HG02981 (cell line): ENCODE data around the gene HSD11B1L.

Experiments used
- ATAC-seq: cut with Tn5 transposase; IDR thresholded peaks from one replicate; pipeline ENCODE4 v1.9.1; 2021; ENCODE audit warnings: mild to moderate bottlenecking, moderate library complexity; ENCODE audit not compliant: unreplicated experiment

The HSD11B1L gene

DNA sequence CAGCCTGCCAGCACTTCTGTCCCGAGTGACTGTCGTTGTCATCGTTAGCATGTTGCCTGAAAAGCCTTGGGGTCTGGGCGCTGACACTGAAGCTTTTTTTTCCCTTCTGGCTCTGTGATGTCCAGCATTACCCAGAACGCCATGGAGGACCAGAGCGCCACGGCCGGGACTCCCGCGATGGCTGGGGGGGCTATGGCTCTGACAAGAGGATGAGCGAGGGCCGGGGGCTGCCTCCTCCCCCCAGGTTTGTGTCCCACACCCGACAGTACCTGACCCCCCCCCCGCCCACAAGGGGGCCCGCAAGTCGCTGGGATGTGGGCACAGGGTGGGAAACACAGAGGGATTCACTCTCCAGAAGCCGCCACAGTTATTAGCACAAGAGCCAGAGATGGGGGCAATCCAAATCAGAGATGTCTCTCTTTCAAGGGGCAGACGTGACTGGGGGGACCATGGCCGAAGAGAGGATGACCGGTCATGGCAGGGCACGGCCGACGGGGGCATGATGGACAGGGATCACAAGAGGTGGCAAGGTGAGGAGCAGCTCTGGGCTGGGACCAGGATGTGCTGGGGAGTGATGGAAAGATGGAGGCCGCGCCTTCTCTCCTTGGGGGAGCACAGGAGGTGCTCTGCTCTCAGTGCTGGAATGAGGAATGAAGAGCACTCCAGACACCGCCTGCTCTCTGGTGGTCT, 13.8 kb upstream of the HSD11B1L start:
- ATAC-seq, result no peak

DNA sequence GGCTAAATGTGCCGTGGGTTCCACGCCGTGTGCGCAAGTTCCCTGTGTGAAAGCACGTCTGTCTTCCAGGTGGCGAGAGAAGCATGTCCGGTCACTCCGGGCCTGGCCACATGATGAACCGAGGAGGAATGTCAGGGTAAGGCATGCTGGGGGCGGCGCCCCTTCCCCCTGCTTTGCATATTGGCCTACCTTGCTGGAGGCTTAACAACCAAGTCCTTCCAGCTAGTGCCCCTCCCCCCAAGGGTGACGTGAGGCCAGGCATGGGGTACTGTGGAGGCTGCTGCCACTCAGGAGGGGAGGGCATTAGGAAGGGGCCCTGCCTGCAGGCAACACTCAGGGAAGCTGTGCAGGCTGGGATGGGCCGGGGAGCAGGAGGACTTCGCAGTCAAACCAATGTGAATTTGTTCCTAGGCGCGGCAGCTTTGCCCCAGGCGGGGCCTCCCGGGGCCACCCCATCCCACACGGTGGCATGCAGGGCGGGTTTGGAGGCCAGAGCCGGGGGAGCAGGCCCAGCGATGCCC, 13.0 kb upstream of the HSD11B1L start:
- ATAC-seq, result no peak

- no peak for ATAC-seq
These were observed 11.6 kb upstream of the HSD11B1L start for GRCh38 chr19:5669212-5669611.

DNA sequence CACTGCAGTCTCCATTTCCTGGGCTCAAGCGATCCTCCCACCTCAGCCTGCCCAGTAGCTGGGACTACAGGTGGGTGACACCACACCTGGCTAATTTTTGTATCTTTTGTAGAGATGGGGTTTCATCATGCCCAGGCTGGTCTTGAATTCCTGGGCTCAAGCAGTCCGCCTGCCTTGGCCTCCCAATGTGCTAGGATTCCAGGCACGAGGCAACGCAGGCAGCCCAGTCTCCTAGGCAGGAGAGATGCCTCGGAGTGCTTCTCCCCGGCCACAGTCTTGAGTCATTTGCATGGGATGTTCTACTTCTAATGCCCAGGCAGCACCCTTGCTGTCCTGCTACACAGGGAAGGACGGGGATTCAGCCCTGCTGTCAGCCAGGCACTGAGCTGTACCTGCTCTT, 9.2 kb upstream of the HSD11B1L start:
- ATAC-seq, result no peak

DNA sequence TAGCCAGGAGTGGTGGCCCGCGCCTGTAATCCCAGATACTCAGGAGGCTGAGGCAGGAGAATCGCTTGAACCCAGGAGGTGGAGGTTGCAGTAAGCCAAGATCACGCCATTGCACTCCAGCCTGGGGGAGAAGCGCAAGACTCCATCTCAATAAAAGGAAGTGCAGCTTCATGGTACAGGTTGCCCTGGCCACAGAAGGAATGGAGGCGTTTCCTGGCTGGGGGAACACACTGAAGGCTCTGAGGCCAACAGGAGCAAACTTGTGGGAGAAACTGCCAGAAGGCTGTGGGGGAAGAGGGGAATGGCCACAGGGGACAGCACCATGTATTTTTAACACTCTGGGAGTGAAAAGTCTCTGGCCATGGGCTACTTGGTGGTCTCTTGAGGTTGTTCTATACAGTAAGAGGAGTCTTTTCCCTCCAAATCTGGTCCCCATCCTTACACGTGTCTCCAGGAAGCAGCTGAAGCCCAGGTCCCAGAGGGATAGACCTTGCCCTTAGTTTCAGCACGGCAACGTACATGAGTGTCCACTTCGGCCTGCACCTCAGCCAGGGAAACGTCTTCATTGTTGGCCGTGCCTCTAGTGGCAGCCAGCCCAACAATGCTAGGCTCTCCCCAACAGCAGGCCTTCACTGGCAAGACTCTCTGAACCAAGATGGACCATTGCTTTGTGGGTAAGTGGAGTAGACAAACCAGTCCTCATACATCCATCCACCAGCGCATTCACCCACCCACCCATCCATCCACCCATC, 7.9 kb upstream of the HSD11B1L start:
- ATAC-seq, result no peak

GRCh38 chr19:5673752-5674151, 7.1 kb upstream of the HSD11B1L start:
- no peak for ATAC-seq

DNA sequence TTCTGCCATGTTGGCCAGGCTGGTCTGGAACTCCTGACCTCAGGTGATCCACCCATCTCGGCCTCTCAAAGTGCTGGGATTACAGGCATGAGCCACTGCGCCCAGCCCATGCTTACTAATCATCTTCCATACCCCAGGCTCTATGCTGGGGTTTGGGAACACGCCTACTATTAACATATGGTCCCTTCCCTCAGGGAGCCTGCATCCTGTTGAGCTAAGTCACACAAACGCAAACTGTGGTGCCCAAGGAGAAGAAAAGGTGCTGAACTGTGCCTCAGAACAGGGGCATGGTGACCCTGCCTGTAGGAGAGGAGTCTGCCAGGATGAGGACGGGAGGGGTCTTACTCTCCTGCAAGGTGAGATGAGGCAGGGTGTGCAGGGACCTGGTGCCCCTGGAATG, 6.1 kb upstream of the HSD11B1L start:
- no peak for ATAC-seq

DNA sequence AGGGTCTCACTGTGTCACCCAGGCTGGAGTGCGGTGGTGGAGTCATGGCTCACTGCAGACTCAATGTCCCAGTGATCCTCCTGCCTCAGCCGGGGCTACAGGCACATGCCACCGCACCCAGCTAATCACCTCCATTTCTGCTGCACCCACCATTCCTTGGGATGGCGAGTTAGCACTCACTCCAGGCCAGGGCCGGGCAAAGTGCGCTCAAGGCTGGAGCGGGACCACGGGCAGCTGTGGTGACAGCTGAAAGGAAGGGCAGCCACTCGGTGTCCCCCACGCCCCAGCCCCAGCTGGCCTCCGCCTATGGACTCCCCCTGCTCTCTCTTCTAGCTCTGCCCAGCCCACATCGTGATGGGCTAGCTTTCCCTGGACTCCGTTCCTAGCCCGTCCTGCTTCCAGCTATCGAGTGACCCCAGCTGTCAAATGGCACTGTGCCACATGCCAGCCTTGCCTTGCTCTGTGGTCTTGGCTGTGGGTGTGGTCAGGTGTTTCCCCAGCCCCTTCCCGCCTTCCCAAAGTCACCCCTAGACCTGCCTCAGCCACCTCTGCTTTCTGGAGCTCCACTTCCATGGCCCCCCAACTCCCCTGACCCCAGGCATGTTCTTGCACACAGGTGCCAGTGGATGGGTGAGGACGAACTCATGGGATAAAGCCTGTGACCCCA, 4.6 kb upstream of the HSD11B1L start:
- no peak for ATAC-seq

DNA sequence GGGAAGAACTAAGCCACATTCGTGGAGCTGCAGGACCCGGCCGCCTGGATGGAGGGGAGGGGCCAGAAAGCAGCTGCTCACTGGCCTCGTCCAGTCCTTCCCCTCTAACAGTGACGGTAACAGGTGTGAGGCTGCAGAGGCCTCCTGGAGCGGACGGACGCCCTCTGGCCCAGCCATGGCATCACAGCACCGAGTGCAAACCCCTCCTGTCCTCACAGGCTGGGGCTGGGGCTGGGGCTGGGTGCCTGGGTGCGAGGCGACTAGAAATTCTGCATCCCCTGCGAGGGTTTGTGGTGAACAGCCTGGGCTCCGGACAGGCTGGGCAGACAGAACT, 4.1 kb upstream of the HSD11B1L start:
- ATAC-seq, result no peak

GRCh38 chr19:5677136-5677535, 3.7 kb upstream of the HSD11B1L start:
- no peak for ATAC-seq

- no peak for ATAC-seq
These were observed 3.2 kb upstream of the HSD11B1L start for GRCh38 chr19:5677580-5677979.

GRCh38 chr19:5678071-5678718, 2.6 kb upstream of the HSD11B1L start:
- ATAC-seq, result no peak

GRCh38 chr19:5679289-5680083, 1.3 kb upstream of the HSD11B1L start:
- ATAC-seq, result no peak

DNA sequence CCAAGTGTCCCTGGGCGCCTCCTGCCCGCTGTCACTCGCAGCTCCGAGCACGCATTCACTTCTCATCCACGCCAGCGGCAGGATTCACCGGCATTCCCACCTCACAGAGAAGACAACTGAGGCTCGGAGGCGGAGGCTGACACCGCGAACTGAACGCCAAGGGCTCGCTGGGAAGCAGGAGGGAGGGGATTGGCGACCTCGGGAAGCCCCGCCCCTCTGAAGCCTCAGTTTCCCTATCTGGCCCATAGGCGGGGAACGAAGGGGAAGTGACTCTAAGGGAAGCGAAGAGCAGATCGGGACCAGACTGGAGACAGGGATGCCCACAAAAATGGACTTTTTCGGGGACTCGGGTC, 767 bp upstream of the HSD11B1L start:
- no peak for ATAC-seq

DNA sequence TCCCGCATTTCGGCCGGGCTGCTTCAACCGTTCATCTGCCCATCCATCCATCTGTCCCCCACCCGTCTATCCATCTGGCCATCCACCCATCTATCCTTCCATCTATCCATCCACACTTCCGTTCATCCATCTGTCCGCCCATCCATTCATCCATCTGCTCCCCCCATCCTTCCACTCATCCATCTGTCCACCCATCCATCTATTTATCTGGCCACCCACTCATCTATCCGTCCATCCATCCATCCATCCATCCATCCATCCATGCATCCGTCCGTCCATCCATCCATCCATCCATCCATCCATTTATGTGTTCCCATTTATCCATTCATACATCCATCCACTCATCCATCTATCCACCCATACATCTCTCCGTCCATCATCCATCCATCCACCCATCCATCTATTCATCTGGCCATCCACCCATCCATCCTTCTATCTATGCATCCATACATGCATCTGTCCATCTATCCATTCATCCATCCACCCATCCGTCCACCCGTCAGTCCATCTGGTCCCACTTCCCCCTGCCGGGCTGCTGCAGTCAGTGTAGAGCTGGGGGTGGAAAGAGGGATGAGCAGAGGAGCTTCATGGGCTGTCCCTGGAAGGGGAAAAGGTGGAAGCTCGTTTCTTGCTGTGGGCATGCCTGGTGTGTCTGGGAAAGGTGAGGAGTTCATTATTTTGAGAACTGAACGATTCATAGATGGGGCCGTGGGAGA, 722 bp downstream of the HSD11B1L start:
- no peak for ATAC-seq

GRCh38 chr19:5682107-5682482, 1.3 kb downstream of the HSD11B1L start:
- no peak for ATAC-seq

DNA sequence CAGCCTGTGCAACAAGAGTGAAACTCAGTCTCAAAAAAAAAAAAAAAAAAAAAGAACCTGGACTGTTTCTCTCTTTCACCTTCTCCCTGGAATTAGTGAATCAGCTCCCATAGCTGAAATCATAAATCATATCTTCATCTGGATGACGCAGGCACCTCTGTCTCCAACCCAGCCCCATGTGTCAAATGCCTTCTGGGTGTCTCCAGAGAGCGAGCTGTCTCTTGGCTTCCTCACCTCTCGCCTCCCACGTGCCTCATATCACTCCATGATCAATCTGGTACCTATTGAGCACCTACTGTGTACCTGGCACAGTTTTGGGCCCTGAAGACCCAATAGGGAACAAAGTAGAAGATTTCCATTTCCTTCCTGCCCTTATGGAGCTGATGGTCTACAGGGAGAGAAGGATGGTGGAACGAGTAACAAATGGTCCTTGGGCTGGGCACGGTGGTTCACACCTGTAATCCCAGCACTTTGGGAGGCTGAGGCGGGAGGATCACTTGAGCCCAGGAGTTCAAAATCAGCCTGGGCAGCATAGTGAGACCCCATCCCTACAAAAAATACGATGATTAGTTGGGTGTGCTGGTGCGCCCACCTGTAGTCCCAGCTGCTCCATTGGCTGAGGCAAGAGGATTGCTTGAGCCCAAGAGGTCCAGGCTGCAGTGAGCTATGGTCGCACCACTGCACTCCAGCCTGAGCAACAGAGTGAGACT, 2.5 kb downstream of the HSD11B1L start:
- no peak for ATAC-seq

DNA sequence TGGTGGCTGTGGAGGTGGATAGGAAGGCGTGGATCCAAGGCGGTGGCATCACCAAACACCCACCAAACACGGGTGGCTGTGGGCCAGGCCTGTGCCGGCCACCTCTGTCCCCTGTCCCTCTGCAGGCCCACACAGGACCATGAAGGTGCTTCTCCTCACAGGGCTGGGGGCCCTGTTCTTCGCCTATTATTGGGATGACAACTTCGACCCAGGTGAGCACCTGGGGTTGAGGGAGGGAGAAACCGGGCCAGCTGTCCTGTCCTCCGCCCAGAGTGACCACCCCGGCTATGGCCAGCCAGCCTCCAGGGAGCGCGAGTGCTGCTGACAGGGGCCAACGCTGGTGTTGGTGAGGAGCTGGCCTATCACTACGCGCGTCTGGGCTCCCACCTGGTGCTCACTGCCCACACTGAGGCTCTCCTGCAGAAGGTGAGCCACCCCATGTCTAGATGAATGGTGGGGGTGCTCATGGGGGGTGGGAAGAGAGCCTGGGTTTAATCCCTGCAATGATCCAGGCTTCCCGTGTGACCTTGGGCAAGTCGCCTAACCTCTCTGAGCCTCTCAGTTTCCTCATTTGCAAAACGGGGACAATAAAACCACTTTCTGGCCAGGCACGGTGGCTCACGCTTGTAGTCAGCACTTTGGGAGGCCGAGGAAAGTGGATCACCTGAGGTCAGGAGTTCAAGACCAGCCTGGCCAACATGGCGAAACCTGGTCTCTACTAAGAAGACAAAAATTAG, 4.0 kb downstream of the HSD11B1L start:
- ATAC-seq, result no peak

GRCh38 chr19:5686326-5686646, 5.5 kb downstream of the HSD11B1L start:
- ATAC-seq, result no peak
